ENCODE results near the gene PIKFYVE. TPM values are rescaled to one million over a fixed set of nuclear protein-coding genes. Genes with fewer than 3 reads are reported as not detected.
A peak's percentile ranks its signal among the peaks of the same experiment; 100 is the strongest.

The PIKFYVE gene
- total and polyA plus RNA-seq, 2 donors (not counting 1 experiment from before 2014, with no cell fraction given), result 20.3 to 80.9 TPM

GRCh38 chr2:208407667-208408066 lies 141.6 kb downstream of the PIKFYVE start:
- H3K4me1 ChIP-seq (ENCODE audit: control insufficient read depth in 2 of 2, insufficient read depth in 2 of 2, low read length in 2 of 2), result peaks cover 9 to 19% of the 10 kb centered on the region in 2 donors
- intact Hi-C loops (cut with micrococcal nuclease), result no loop called here
- H3K27ac Mint-ChIP-seq, result no peak overlapping the region
- no peak overlapping the region for H2AFZ ChIP-seq (ENCODE audit: insufficient read depth, low read depth, low read length, poor library complexity, severe bottlenecking)
- H3K27me3 ChIP-seq (replicated peaks in 1 of 4; ENCODE audit: control extremely low read depth in 1 of 4, control insufficient read depth in 3 of 4, insufficient read depth in 4 of 4, low read length in 3 of 4), result peaks cover 0 to 47% (median 30%) of the 10 kb centered on the region in 4 experiments
- H3K4me2 ChIP-seq (replicated peaks; ENCODE audit: low read depth, low read length, poor library complexity, severe bottlenecking), result no peak overlapping the region
- H3K79me2 ChIP-seq (ENCODE audit: control insufficient read depth, insufficient read depth, low read length), result no peaks in the 10 kb centered on the region
- no peak overlapping the region for H3K4me3 ChIP-seq (ENCODE audit: control extremely low read depth in 1 of 5, extremely low read depth in 1 of 5, insufficient read depth in 1 of 5, low read depth in 2 of 5, low read length in 4 of 5)
- DNase-seq (peak; percentile 8), ATAC-seq (ENCODE audit: low read depth) (no peak)
- no peaks in the 10 kb centered on the region for H3K36me3 ChIP-seq (replicated peaks in 1 of 2; ENCODE audit: control extremely low read depth in 1 of 2, control insufficient read depth in 1 of 2, extremely low read depth in 1 of 2, insufficient read depth in 2 of 2, low read length in 1 of 2)
- no peaks in the 10 kb centered on the region for H3K9me3 Mint-ChIP-seq (ENCODE audit: insufficient read depth)
- no peak overlapping the region for H3K9ac ChIP-seq (ENCODE audit: low read length)
- TF ChIP-seq CTCF (IDR thresholded peaks at IDR 0.05) (no peak), EZH2 (IDR thresholded peaks at IDR 0.05; ENCODE audit: borderline replicate concordance, insufficient read depth, low read depth, low read length, poor library complexity, severe bottlenecking) (no peak)
- H4K20me1 ChIP-seq (ENCODE audit: control insufficient read depth, insufficient read depth, low read length, poor library complexity, severe bottlenecking), result no peaks in the 10 kb centered on the region
- peak overlapping the region; percentile 24 for H3K4me3 Mint-ChIP-seq
- CTCF ChIA-PET, result interaction anchor here (0.8 kb wide), 1 partner anchor 21 kb away, joined by 3 read pairs; no protein-coding TSS in a partner anchor
- peaks cover 59% of the 10 kb centered on the region for H3K27me3 Mint-ChIP-seq
- H3K27ac ChIP-seq (ENCODE audit: low read length in 2 of 2), result no peak overlapping the region
- POLR2A ChIA-PET, result no interaction called here
- peaks cover 0 to 7% (median 1%) of the 10 kb centered on the region in 3 donors for H3K9me3 ChIP-seq (ENCODE audit: control extremely low read depth in 1 of 3, control insufficient read depth in 2 of 3, insufficient read depth in 1 of 3, low read length in 2 of 3)
- WGBS (ENCODE audit: insufficient coverage), result 17% methylated on average over 2 of the region's 9 CpGs
- H3K4me1 Mint-ChIP-seq, result peaks cover 14% of the 10 kb centered on the region

Other genes with a start within 250 kb of the PIKFYVE start
- 17.7 and 19.5 TPM in 2 replicates for gene PLEKHM3, start 240.7 kb upstream of the PIKFYVE start, total RNA-seq
- 4.0 and 5.3 TPM in 2 replicates for gene PLEKHM3, start 240.7 kb upstream of the PIKFYVE start, polyA plus RNA-seq
- not detected in 2 replicates for gene CRYGD, start 141.7 kb upstream of the PIKFYVE start, total RNA-seq
- gene CRYGD, start 141.7 kb upstream of the PIKFYVE start, polyA plus RNA-seq, result not detected in 2 replicates
- not detected in 2 replicates for gene CRYGC, start 136.4 kb upstream of the PIKFYVE start, total RNA-seq
- not detected in 2 replicates for gene CRYGC, start 136.4 kb upstream of the PIKFYVE start, polyA plus RNA-seq
- gene CRYGB, start 120.1 kb upstream of the PIKFYVE start, total RNA-seq, result not detected in 2 replicates
- not detected in 2 replicates for gene CRYGB, start 120.1 kb upstream of the PIKFYVE start, polyA plus RNA-seq
- gene CRYGA, start 102.7 kb upstream of the PIKFYVE start, total RNA-seq, result not detected in 2 replicates
- not detected in 2 replicates for gene CRYGA, start 102.7 kb upstream of the PIKFYVE start, polyA plus RNA-seq
- not detected in 2 replicates for gene C2orf80, start 76.2 kb upstream of the PIKFYVE start, total RNA-seq
- gene C2orf80, start 76.2 kb upstream of the PIKFYVE start, polyA plus RNA-seq, result not detected in 2 replicates
- gene IDH1, start 11.2 kb upstream of the PIKFYVE start, total RNA-seq, result 41.4 TPM in 2 replicates
- 13.9 and 15.7 TPM in 2 replicates for gene IDH1, start 11.2 kb upstream of the PIKFYVE start, polyA plus RNA-seq
- 0.73 and 0.84 TPM in 2 replicates for gene PTH2R, start 140.5 kb downstream of the PIKFYVE start, total RNA-seq
- 0.09 and 0.34 TPM in 2 replicates for gene PTH2R, start 140.5 kb downstream of the PIKFYVE start, polyA plus RNA-seq